GM23338 (cell line): ENCODE measurements around the gene ASPSCR1.

Experiments
- CREB1 ChIP-seq: fragments of 250-450 bp; sonication (Bioruptor Pico); IDR thresholded peaks from 2 replicates; pipeline ENCODE4 v1.5.0; 2020; ENCODE audit warnings: low read depth, mild to moderate bottlenecking, moderate library complexity
- ETS1 ChIP-seq: IDR thresholded peaks from 2 replicates; pipeline ENCODE4 v1.6.1; 2016; ENCODE audit warnings: antibody characterized with exemption
- EZH2 ChIP-seq: fragments of 200-600 bp; sonication (generic); IDR thresholded peaks from one replicate; pipeline ENCODE4 v1.8.0; 2017; ENCODE audit warnings: antibody characterized with exemption, mild to moderate bottlenecking, low read depth; ENCODE audit not compliant: unreplicated experiment
- EZH2phosphoT487 ChIP-seq: fragments of 200-600 bp; sonication (generic); IDR thresholded peaks from one replicate; pipeline ENCODE4 v1.8.1; 2018; ENCODE audit warnings: antibody characterized with exemption; ENCODE audit not compliant: unreplicated experiment
- JUNB ChIP-seq: IDR thresholded peaks from one replicate; pipeline ENCODE4 v1.6.1; 2016; ENCODE audit warnings: antibody characterized with exemption; ENCODE audit not compliant: unreplicated experiment
- NANOG ChIP-seq: IDR thresholded peaks from 2 replicates; pipeline ENCODE4 v1.6.1; 2016; ENCODE audit warnings: antibody characterized with exemption, borderline replicate concordance
- POLR2AphosphoS5 ChIP-seq: IDR thresholded peaks from 2 replicates; pipeline ENCODE4 v1.6.1; 2016; ENCODE audit warnings: antibody characterized with exemption, low read depth
- STAT1 ChIP-seq: IDR thresholded peaks from one replicate; pipeline ENCODE4 v1.6.1; 2016; ENCODE audit warnings: antibody characterized with exemption; ENCODE audit not compliant: unreplicated experiment
- ZNF114 ChIP-seq: fragments of 250-450 bp; sonication (Bioruptor Pico); IDR thresholded peaks from 2 replicates; pipeline ENCODE4 v1.5.0; 2020; ENCODE audit warnings: mild to moderate bottlenecking, moderate library complexity
- ZNF331 ChIP-seq: fragments of 250-450 bp; sonication (Bioruptor Pico); IDR thresholded peaks from 2 replicates; pipeline ENCODE4 v1.5.0; 2020; ENCODE audit warnings: low read depth, mild to moderate bottlenecking, moderate library complexity
- TF ChIP-seq, protein P1 (sequence below), 2 experiments: fragments of 200-600 bp in 1 of 2; sonication (generic) in 1 of 2; conservative IDR thresholded peaks; 2 replicates each; pipeline versions ENCODE4 v1.5.1 to v1.6.1; 2016 to 2017; ENCODE audit warnings: antibody characterized with exemption in 2 of 2, low read depth in 2 of 2, mild to moderate bottlenecking in 2 of 2, moderate library complexity in 1 of 2
- TF ChIP-seq, protein P2 (sequence below): fragments of 250-450 bp; sonication (Bioruptor Pico); IDR thresholded peaks from 2 replicates; pipeline ENCODE4 v1.5.0; 2020; ENCODE audit warnings: mild to moderate bottlenecking, moderate library complexity
- TF ChIP-seq, protein P3 (sequence below): IDR thresholded peaks from one replicate; pipeline ENCODE4 v1.6.1; 2018; ENCODE audit warnings: antibody characterized with exemption; ENCODE audit not compliant: unreplicated experiment

GRCh38 chr17:82013341-82013740, 35.9 kb downstream of the ASPSCR1 start:
- TF ChIP-seq, protein P1, sequence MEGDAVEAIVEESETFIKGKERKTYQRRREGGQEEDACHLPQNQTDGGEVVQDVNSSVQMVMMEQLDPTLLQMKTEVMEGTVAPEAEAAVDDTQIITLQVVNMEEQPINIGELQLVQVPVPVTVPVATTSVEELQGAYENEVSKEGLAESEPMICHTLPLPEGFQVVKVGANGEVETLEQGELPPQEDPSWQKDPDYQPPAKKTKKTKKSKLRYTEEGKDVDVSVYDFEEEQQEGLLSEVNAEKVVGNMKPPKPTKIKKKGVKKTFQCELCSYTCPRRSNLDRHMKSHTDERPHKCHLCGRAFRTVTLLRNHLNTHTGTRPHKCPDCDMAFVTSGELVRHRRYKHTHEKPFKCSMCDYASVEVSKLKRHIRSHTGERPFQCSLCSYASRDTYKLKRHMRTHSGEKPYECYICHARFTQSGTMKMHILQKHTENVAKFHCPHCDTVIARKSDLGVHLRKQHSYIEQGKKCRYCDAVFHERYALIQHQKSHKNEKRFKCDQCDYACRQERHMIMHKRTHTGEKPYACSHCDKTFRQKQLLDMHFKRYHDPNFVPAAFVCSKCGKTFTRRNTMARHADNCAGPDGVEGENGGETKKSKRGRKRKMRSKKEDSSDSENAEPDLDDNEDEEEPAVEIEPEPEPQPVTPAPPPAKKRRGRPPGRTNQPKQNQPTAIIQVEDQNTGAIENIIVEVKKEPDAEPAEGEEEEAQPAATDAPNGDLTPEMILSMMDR (conservative IDR thresholded peaks at IDR 0.05; ENCODE audit: low read depth in 2 of 2): no peak
- TF ChIP-seq EZH2 (no peak), EZH2phosphoT487 (no peak), JUNB (no peak), POLR2AphosphoS5 (no peak), STAT1 (no peak), CREB1 (CRISPR knock-in tag) (no peak), ETS1 (no peak), NANOG (no peak), ZNF331 (CRISPR knock-in tag) (no peak), ZNF114 (CRISPR knock-in tag) (no peak)
- TF ChIP-seq, protein P2, sequence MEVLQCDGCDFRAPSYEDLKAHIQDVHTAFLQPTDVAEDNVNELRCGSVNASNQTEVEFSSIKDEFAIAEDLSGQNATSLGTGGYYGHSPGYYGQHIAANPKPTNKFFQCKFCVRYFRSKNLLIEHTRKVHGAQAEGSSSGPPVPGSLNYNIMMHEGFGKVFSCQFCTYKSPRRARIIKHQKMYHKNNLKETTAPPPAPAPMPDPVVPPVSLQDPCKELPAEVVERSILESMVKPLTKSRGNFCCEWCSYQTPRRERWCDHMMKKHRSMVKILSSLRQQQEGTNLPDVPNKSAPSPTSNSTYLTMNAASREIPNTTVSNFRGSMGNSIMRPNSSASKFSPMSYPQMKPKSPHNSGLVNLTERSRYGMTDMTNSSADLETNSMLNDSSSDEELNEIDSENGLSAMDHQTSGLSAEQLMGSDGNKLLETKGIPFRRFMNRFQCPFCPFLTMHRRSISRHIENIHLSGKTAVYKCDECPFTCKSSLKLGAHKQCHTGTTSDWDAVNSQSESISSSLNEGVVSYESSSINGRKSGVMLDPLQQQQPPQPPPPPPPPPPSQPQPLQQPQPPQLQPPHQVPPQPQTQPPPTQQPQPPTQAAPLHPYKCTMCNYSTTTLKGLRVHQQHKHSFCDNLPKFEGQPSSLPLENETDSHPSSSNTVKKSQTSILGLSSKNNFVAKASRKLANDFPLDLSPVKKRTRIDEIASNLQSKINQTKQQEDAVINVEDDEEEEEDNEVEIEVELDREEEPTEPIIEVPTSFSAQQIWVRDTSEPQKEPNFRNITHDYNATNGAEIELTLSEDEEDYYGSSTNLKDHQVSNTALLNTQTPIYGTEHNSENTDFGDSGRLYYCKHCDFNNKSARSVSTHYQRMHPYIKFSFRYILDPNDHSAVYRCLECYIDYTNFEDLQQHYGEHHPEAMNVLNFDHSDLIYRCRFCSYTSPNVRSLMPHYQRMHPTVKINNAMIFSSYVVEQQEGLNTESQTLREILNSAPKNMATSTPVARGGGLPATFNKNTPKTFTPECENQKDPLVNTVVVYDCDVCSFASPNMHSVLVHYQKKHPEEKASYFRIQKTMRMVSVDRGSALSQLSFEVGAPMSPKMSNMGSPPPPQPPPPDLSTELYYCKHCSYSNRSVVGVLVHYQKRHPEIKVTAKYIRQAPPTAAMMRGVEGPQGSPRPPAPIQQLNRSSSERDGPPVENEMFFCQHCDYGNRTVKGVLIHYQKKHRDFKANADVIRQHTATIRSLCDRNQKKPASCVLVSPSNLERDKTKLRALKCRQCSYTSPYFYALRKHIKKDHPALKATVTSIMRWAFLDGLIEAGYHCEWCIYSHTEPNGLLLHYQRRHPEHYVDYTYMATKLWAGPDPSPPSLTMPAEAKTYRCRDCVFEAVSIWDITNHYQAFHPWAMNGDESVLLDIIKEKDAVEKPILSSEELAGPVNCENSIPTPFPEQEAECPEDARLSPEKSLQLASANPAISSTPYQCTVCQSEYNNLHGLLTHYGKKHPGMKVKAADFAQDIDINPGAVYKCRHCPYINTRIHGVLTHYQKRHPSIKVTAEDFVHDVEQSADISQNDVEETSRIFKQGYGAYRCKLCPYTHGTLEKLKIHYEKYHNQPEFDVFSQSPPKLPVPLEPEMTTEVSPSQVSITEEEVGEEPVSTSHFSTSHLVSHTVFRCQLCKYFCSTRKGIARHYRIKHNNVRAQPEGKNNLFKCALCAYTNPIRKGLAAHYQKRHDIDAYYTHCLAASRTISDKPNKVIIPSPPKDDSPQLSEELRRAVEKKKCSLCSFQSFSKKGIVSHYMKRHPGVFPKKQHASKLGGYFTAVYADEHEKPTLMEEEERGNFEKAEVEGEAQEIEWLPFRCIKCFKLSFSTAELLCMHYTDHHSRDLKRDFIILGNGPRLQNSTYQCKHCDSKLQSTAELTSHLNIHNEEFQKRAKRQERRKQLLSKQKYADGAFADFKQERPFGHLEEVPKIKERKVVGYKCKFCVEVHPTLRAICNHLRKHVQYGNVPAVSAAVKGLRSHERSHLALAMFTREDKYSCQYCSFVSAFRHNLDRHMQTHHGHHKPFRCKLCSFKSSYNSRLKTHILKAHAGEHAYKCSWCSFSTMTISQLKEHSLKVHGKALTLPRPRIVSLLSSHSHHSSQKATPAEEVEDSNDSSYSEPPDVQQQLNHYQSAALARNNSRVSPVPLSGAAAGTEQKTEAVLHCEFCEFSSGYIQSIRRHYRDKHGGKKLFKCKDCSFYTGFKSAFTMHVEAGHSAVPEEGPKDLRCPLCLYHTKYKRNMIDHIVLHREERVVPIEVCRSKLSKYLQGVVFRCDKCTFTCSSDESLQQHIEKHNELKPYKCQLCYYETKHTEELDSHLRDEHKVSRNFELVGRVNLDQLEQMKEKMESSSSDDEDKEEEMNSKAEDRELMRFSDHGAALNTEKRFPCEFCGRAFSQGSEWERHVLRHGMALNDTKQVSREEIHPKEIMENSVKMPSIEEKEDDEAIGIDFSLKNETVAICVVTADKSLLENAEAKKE (CRISPR knock-in tag): no peak
- TF ChIP-seq, protein P3, sequence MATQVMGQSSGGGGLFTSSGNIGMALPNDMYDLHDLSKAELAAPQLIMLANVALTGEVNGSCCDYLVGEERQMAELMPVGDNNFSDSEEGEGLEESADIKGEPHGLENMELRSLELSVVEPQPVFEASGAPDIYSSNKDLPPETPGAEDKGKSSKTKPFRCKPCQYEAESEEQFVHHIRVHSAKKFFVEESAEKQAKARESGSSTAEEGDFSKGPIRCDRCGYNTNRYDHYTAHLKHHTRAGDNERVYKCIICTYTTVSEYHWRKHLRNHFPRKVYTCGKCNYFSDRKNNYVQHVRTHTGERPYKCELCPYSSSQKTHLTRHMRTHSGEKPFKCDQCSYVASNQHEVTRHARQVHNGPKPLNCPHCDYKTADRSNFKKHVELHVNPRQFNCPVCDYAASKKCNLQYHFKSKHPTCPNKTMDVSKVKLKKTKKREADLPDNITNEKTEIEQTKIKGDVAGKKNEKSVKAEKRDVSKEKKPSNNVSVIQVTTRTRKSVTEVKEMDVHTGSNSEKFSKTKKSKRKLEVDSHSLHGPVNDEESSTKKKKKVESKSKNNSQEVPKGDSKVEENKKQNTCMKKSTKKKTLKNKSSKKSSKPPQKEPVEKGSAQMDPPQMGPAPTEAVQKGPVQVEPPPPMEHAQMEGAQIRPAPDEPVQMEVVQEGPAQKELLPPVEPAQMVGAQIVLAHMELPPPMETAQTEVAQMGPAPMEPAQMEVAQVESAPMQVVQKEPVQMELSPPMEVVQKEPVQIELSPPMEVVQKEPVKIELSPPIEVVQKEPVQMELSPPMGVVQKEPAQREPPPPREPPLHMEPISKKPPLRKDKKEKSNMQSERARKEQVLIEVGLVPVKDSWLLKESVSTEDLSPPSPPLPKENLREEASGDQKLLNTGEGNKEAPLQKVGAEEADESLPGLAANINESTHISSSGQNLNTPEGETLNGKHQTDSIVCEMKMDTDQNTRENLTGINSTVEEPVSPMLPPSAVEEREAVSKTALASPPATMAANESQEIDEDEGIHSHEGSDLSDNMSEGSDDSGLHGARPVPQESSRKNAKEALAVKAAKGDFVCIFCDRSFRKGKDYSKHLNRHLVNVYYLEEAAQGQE: no peak
